HTR-8/SVneo (cell line): ENCODE data around the gene AKNA.

Source experiments
- DNase-seq: peaks from one replicate; pipeline ENCODE4 v3.0.0; 2011; ENCODE audit warnings: low spot score, mixed read lengths; ENCODE audit not compliant: insufficient read length
- FAIRE-seq: peaks from 2 replicates; lab custom pipeline; 2011; peaks lifted over from hg19 to GRCh38; lab: Jason Lieb, UNC

Gene AKNA, protein sequence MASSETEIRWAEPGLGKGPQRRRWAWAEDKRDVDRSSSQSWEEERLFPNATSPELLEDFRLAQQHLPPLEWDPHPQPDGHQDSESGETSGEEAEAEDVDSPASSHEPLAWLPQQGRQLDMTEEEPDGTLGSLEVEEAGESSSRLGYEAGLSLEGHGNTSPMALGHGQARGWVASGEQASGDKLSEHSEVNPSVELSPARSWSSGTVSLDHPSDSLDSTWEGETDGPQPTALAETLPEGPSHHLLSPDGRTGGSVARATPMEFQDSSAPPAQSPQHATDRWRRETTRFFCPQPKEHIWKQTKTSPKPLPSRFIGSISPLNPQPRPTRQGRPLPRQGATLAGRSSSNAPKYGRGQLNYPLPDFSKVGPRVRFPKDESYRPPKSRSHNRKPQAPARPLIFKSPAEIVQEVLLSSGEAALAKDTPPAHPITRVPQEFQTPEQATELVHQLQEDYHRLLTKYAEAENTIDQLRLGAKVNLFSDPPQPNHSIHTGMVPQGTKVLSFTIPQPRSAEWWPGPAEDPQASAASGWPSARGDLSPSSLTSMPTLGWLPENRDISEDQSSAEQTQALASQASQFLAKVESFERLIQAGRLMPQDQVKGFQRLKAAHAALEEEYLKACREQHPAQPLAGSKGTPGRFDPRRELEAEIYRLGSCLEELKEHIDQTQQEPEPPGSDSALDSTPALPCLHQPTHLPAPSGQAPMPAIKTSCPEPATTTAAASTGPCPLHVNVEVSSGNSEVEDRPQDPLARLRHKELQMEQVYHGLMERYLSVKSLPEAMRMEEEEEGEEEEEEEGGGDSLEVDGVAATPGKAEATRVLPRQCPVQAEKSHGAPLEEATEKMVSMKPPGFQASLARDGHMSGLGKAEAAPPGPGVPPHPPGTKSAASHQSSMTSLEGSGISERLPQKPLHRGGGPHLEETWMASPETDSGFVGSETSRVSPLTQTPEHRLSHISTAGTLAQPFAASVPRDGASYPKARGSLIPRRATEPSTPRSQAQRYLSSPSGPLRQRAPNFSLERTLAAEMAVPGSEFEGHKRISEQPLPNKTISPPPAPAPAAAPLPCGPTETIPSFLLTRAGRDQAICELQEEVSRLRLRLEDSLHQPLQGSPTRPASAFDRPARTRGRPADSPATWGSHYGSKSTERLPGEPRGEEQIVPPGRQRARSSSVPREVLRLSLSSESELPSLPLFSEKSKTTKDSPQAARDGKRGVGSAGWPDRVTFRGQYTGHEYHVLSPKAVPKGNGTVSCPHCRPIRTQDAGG (N-terminal part only)

DNA sequence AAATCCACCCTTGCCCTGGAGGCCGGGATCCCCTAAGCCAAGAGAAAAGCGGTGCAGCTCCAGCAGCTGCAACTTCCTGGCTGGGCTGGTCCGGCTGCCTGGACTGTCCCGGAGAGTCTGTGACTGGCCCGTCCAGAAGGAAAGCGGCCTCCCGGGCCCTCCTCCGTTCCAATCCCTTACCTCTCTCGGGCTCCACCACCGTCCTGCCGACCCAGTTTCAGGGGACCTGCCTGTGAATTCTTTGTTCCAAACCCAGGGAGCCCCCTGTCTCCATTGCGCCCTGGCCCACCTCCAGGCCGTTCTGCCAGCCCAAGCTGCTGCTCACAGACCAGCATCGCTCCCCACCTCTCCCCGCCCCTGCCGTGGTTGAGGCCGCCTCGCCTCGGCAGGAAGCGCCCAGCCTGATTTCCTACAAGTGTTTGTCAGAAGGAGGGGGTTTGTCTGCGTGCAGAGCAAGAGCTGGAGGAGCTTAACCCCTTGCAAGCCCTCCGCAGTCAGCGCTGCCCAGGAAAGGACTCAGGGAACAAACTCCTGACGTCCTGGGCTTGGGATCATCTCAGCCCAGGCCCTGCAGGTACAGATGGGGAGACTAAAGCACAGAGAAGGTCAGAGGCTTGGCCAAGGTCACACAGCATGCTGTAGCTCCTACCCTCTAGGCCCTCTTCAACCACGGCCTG is at the start of gene AKNA:
AKNA (minus strand) TSS at position 303 of the 677 bp plus-strand sequence. CDS start 6,649 bp downstream, outside the sequence.
- DNase-seq: peak; percentile 35
- FAIRE-seq: no peak

DNA sequence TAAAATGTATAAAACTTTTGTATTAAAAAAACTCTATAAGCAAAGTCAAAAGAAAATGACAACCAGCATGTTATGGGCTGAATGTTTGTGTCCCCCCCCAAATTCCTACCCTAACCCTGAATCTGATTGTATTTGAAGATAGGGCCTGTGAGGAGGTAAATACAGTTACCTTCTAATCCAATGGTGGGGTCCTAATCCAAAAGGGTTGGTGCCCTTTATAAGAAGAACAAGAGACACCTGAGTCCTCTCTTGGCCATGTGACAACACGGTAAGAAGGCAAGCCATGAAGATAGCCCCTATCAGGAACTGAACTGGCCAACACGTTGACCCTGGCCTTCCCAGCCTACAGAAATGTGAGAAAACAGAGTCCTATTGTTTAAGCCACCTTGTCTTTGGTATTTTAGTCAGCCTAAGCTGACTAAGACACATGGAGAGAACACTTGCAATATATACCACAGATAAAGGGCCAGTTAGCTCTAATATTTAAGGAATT is 49.7 kb upstream of the AKNA start:
- DNase-seq (no peak), FAIRE-seq (no peak)

DNA sequence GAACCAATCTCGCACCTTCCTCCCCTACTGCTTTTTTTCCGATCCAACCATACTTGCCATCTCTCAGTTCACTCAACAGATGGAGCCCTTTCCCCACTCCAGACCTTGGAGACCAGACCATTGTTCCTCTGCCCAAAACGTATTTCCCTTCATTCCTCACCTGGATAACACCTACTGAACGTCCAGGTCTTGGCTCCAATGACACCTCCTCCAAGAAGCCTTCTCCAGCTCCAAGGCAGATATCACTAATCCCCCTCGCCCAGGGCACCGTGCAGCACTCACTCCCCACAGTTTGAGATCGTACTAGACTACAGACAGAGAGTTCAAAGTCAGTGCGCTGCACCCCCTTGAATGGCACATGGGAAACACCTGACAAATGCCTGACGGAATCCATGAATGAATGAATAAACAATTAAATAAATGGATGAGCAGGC is 47.1 kb upstream of the AKNA start:
- FAIRE-seq: no peak
- DNase-seq: peak; percentile 27

DNA sequence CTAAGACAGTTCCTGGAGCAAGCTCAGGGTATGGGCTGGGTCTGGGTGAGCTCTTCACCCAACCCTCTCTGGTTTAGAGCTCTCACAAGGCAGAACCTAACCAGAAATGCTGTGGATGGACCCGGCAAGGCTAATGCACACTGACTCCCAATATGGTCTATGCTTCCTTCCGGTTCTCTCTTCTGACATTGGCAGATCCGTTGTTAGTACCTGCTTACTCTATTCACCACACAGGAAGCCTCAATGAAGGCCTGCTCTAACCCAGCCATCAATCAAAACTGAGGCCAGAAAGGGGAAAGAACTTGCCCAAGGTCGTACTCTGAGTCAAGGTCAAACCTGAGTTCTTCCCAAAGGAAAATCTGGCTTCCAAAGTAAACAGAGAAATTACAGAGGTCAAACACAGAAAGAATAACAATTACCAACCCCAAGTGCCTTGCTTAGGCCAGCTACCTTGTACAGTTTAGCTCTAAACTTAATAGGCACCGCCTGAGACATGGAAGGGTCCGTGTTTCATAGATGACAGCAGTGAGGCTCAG is 46.0 kb upstream of the AKNA start:
- FAIRE-seq (no peak), DNase-seq (no peak)

DNA sequence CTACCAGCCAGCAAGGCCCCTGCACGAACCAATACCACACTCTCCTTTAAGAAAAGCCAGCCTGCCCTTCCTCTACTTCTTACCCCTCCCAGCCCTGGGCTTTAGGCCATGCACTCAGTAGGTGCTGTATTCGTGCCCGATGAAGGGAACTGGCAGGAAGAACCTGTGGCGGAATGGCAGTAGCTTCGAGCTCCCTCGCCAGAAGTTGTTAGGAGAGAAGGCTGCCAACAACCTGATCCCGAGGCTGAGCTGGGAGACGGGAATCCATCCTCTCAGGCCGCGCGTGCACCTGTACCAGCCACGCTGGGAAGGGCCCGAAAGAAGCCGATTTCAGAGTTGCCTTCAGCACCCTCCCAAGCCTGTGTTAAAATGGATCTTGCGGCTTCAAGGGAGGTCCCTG is 45.3 kb upstream of the AKNA start:
- no peak for FAIRE-seq
- no peak for DNase-seq

DNA sequence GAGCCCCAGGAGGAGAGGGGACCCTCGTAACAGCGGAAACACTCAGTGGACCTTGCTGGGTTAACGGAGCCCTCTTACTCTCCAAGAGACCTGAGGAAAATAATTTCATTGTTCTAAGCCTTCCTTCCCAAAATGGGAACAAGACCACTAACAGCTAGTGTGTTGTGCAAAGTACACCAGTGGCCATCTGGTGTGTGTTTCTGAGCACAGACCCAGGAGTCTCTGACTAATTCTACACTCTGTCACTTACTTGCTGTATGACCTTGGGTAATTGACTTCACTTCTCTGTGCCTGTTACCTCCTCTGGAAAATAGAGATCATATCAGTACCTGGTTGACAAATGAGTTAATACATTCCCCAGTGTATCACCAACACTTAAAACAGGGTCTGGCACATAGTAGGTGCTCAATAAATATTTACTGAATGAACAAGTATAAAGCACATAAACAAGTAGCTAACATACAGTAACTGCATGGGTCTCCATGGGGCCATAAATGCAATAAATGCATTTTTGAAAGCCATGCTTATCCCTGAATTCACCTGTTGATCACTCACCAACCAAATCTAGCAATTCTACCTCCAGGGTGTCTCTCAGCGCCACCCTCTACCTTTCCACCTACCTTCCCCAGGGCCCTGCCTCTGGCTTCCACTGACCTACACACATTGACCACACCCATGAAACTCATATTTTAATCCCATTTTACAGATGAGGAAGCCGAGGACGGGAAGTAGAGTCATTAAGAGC is 44.7 kb upstream of the AKNA start:
- DNase-seq (no peak), FAIRE-seq (no peak)

DNA sequence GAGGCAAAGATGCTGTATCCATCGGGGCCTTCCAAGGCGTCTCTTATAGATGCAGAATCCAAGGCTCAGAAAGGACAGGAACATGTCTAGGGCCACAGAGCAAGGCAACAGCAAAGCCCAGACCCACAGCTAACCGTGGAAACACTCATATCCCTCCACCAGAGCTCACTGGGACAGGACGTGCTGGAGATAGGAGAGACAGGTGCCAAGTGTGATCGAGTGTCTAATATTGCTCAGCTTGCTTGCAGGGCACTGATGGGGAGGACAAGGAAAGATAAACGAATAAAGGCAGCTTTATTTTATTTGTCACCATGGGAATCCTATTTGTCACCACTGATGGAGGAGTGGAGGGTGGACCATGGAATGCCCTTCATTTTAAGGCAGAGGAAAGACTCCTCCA is 44.0 kb upstream of the AKNA start:
- no peak for FAIRE-seq

DNA sequence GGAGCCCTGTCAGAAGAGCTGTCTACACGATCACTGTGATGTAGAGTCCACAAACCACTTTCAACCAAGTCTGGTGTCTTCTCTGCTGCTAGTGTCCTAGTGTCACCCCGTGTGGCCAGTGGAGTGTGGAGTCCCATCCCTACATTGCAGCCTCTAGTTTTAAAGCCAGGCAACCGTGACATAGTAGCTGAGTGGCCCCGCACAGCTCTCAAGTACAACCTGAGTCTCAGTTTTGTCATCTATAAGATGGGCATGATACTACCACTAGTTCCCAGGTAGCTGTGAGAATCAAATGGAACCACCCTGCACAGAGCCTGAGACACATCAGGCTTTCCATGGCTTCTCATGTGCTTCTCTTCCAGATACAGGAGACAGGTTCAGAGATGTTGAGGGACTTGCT is 43.2 kb upstream of the AKNA start:
- DNase-seq: no peak
- no peak for FAIRE-seq

More for the DNA sequence above, 44.0 kb upstream of the AKNA start:
- no peak for DNase-seq

DNA sequence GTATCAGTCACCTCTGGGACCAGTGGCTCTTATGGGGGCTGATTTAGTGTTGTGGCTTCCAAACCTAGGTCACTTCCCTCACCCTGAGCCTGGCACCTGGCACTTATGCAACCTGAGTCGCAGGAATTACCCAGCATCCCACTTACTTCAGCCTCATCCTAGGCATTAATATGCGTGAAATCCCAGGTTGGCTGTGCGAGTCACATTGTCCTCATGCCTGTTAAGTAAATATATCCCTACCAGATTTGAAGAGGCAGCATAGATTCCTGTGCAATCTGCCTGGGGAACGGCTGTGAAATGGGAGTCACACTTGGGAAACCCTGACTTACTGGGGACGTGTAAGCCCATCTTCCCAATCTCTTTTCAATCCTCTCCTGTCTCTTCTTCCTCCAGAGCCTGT is 42.7 kb upstream of the AKNA start:
- no peak for DNase-seq
- no peak for FAIRE-seq

DNA sequence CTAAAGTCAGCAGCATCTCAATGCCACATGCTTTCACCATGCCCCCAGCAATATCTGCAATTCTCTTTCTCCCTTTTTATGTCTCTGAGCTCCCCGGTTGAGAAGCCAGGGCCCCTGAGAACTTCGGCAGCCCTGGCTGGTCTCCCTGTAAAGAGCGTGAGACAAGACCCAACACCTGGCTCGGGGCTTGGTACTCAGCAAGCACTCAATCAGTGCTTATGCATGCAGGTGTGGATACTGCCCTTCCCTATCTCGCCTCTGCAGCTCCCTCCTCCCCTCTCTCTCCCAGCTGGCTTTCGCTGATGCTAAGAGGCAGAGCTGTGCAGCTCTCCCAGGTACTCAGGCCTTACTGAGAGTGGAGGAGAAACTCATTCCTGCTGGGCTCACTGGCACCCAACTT is 41.7 kb upstream of the AKNA start:
- FAIRE-seq (no peak), DNase-seq (no peak)

DNA sequence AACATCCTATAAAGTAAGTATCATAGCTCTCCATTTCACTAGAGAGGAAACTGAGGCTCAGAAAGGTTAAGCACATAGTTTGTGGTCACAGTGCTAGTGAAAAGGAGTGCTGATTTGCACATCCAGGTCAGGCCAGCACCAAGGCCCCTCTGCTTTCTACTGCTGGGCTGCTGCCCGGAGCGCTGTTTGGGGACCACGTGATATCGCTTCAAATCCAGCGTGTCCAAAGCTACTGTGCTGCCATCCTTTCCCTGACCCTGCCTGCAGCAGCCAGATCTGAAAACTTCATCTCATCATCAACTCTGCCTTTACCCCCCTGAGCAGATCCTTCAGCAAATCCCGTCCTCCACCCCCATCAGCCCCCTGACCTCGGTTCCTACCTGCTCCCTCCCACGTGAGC is 40.7 kb upstream of the AKNA start:
- no peak for FAIRE-seq
- DNase-seq: no peak

DNA sequence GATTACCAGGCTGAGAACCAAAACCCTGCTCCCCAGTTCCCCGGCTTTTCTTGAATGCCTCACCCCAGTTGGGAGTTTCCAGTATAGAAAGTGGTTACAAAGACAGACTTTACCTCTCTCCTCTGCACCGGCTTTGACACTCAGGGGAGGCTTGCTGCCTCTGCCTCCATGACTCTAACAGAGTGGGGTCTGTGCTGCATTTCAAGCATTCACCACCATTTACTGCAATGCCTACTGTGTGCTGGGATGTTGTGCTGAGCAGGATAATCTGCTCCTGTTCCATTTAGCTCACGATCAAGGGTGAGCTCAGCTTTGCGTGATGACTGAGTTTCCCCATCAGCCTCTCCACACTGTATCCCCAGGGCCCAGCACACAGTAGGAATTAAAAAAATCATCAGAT is 39.9 kb upstream of the AKNA start:
- DNase-seq (no peak), FAIRE-seq (no peak)

DNA sequence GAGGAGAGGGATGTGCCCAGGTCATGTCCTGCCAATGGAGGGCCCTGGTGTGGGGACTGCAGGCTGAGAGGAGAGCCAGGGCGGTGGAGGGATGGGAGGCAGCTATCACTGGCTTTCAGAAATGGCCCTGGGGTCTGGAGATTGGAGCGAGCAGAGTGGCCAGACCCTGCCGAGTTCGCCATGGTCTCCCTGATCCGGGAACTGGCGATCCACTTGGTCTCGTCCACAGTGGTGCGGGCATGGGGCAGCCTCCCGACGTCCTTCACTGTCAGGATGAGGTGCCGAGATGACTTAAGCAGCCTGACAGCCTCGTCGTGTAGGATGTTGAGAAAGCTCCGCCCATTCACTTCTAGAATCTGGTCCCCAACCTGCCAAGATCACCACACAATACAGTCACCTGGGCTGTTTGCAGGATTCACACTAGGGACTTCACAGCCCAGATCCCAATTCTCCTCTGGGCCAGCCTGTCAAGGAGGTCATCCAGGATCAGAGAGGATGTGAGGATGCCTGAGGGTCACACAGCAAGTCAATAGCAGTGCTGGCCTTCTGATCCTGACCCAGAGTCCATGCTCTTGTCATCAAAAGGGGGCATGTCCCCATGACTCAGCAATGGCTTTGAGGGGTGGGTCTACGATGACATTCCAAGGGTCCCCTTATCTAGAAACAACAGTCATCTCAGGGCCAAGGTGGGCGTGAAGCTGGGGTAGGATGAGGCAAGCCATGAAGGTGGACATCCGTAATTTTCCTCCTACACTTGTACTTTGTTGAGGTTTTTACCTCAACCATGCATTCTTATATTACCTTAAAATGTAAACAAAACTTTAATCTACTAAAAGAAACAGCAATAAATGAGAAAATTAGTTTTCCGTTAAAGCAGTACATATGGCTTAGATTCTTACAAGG is 38.5 kb upstream of the AKNA start:
- DNase-seq (no peak), FAIRE-seq (no peak)

DNA sequence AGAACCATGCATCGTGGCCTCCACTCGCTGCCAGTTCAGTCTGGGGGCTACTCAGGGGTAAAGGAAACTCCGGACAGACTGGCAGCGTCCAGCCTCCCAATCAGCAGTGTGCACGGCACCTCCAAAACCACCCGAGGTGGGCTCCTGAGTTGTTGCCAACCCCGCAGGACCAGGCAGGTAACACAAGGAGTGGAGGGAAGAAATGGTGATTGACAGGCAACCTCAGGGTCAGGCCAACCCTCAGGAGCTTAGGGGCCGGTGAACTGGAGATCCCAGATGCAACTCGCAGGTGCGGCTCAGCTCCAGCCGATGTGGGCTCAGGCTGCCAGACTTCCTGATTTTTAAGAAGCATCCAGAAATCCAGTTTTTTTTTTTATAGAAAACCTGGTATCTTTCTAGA is 37.3 kb upstream of the AKNA start:
- DNase-seq: no peak
- no peak for FAIRE-seq

DNA sequence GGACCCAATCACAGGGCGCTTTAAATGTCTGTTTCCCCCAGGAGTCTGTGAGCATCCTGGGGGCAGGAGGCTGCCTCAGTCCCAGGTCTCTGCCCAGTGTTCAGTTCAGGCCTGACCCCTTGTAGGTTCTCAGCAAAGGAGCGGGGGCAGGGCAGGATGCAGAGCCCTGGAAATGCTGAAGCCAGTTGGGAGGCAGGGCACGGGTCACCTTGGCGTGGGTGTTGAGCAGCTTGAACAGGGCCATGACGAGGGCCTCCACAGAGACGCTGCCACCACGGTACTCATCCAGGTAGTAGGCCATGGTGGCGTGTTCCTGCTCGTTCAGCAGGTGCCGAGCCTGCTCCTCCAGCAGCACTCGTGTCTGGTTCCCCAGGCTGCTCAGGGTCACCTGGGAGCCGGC is 36.3 kb upstream of the AKNA start:
- no peak for DNase-seq
- FAIRE-seq: no peak

DNA sequence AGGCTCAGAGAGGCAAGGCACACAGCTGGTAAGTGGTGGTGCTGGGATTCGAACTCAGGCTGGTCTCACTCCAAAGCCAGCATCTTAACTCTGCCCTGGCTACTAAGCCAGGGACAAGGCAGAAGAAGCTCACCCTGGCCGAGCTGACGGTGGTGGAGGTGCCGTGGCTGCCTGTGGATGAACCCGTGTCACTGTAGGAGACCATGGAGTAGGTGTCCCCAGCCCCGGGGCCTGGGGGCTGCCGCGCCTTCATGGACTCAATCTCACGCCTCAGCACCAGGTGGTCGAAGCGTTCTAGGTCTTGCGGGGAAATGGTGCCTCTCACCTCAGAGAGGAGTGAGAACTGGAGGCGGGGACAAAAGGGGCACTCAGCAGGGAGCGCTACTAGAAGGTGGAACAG is 35.4 kb upstream of the AKNA start:
- DNase-seq: no peak
- FAIRE-seq: no peak

DNA sequence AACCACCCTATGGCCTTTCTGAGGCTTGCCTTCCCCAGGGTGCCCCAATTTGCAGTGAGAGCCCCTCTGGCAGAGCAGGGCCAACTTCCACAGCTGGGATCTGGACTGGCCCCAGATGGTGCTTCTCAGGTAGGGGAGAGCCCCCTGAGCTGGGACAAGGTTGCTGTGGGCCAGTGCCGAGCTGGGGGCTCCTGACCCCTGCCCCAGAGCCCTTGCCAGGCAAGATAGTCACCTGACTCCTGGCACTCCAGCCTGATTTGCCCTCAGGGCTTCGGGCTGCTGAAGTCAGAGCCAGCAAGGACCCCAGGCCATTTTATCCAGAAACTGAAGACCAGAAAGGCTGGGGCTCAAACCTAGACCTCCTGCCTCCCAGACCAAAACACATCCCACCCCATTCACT is 33.4 kb upstream of the AKNA start:
- DNase-seq (no peak), FAIRE-seq (no peak)

DNA sequence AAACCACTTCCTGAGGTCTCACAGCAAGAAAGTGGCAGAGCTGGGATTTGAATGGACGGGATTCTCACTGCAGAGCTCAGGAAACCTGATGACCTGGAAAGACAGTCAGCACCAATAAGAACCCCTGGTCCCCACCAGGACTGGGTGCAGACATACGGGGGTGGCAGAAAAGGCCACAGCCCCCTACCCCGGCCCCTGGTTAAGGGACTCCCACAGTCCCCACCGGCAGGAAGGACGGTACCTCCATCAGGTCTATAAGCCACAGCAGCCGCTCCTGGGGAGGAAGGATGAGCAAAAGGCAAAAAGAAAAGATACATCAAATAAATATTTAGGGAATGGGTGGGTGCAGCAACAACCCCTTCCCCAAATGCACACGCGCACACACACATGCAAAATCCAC is 32.0 kb upstream of the AKNA start:
- FAIRE-seq (no peak), DNase-seq (no peak)
